Lower leg skin (tissue), 3 donors: ENCODE data around the gene HS3ST6.

Experiments used
- POLR2A ChIP-seq, 2 donors: fragments of 450-650 bp; IDR thresholded peaks; one replicate each; pipeline ENCODE4 v1.6.1; 2016 to 2017; ENCODE audit warnings: antibody characterized with exemption in 2 of 2, mild to moderate bottlenecking in 1 of 2, moderate library complexity in 1 of 2
- TF ChIP-seq, protein P1 (sequence below), 3 donors: fragments of 450-650 bp; IDR thresholded peaks; one replicate each; pipeline ENCODE4 v1.5.1; 2016; ENCODE audit warnings: antibody characterized with exemption in 3 of 3, mild to moderate bottlenecking in 3 of 3, moderate library complexity in 2 of 3

DNA sequence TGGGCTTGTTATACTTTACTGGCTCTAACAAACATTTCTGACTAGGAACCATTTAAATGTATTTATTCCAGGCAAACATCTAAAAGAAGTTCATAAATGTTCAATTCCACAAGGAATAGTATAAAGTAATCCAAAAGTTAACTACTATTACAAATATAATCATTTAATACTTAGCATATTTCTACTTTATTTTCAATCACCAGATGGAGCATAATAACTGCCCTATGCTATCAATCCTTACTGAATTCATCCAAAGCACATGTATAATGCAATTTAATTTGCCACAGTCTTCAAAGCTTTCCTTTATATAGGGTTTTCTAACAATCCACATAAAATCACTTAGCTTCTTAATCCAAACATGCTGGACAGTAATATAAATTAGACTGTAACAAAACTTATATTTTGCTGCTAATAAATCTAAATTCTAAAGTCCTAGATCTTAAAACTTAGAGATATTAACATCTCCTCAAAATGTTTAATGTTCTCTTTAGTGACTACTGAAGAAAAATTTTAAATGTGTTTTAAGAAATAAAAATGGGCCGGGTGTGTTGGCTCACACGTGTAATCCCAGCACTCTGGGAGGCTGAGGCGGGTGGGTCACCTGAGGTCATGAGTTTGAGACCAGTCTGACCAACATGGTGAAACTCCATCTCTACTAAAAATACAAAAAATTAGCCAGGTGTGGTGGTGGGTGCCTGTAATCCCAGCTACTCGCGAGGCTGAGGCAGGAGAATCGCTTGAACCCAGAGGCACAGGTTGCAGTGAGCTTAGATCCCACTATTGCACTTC lies 52.1 kb downstream of the HS3ST6 start:
- TF ChIP-seq, protein P1, sequence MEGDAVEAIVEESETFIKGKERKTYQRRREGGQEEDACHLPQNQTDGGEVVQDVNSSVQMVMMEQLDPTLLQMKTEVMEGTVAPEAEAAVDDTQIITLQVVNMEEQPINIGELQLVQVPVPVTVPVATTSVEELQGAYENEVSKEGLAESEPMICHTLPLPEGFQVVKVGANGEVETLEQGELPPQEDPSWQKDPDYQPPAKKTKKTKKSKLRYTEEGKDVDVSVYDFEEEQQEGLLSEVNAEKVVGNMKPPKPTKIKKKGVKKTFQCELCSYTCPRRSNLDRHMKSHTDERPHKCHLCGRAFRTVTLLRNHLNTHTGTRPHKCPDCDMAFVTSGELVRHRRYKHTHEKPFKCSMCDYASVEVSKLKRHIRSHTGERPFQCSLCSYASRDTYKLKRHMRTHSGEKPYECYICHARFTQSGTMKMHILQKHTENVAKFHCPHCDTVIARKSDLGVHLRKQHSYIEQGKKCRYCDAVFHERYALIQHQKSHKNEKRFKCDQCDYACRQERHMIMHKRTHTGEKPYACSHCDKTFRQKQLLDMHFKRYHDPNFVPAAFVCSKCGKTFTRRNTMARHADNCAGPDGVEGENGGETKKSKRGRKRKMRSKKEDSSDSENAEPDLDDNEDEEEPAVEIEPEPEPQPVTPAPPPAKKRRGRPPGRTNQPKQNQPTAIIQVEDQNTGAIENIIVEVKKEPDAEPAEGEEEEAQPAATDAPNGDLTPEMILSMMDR (IDR thresholded peaks at IDR 0.05) = no peak
- no peak for TF ChIP-seq POLR2A (IDR thresholded peaks at IDR 0.05)
